ENCODE data around the gene MCC.

Gene MCC

DNA sequence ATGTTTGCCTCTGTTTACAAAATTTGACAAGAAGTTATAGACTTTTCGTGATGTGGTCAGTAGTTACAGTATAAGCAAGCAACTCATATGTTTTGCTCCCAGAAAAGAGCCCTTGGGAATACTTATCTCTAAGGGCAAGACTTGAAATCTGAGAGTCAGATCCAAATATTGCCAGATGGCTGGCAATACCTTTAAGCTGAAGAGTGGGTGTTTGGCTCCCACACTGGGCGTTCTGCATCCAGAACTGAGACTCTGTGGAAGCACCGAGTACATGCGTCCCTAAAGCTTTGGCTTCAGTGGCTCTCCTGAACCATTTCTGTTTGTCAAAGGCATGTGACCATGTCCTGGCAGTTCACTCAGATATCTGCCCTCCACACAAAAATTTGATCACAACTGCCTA lies 317.5 kb downstream of the MCC start:
- TF ChIP-seq SPI1 (IDR thresholded peaks at IDR 0.05; ENCODE audit: low read depth, low read length) (no peak), POLR2A (IDR thresholded peaks at IDR 0.05; ENCODE audit: low read depth, low read length) (no peak), TAF1 (IDR thresholded peaks at IDR 0.05; ENCODE audit: low read depth, low read length) (no peak), POU2F2 (IDR thresholded peaks at IDR 0.05; ENCODE audit: low read depth, low read length) (no peak), PAX5 (IDR thresholded peaks at IDR 0.05; ENCODE audit: insufficient read depth, low read length, severe bottlenecking) (no peak), POLR2AphosphoS5 (IDR thresholded peaks at IDR 0.05; ENCODE audit: low read depth, low read length) (no peak)
- FAIRE-seq: no peak
- DNase-seq (ENCODE audit: insufficient read length, low spot score): no peak

GRCh38 chr5:113169720-113170119 lies 318.5 kb downstream of the MCC start:
- no peak for DNase-seq (ENCODE audit: insufficient read length, low spot score)
- FAIRE-seq: no peak
- no peak for TF ChIP-seq TAF1 (IDR thresholded peaks at IDR 0.05; ENCODE audit: low read depth, low read length)
- no peak for TF ChIP-seq POLR2A (IDR thresholded peaks at IDR 0.05; ENCODE audit: low read depth, low read length)
- TF ChIP-seq PAX5 (IDR thresholded peaks at IDR 0.05; ENCODE audit: insufficient read depth, low read length, severe bottlenecking): no peak
- no peak for TF ChIP-seq POLR2AphosphoS5 (IDR thresholded peaks at IDR 0.05; ENCODE audit: low read depth, low read length)

DNA sequence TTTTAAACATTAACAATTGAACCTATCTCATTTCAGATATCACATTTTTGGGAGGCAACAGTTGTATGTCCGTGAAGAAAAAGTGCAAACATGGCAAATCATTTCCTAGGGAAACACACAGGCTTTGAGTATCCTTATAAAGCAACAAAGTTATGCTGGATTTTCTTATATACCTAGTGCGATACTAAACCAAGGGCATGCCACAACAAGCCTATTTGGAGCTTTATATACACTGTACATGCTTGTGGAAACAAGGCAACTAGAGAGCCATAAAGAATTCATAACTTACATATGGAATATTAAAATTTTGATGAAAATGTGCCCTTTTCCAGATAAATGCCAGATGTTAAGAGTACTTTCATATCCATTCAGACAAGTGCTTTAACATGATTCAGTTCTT lies 320.3 kb downstream of the MCC start:
- no peak for TF ChIP-seq POLR2AphosphoS5 (IDR thresholded peaks at IDR 0.05; ENCODE audit: low read depth, low read length)
- TF ChIP-seq TAF1 (IDR thresholded peaks at IDR 0.05; ENCODE audit: low read depth, low read length): no peak
- FAIRE-seq: no peak

GRCh38 chr5:113166852-113167366 lies 321.3 kb downstream of the MCC start:
- DNase-seq (ENCODE audit: insufficient read length, low spot score) (no peak), FAIRE-seq (no peak)
- TF ChIP-seq POLR2AphosphoS5 (IDR thresholded peaks at IDR 0.05; ENCODE audit: low read depth, low read length) (no peak), PAX5 (IDR thresholded peaks at IDR 0.05; ENCODE audit: insufficient read depth, low read length, severe bottlenecking) (no peak), POU2F2 (IDR thresholded peaks at IDR 0.05; ENCODE audit: low read depth, low read length) (no peak), POLR2A (IDR thresholded peaks at IDR 0.05; ENCODE audit: low read depth, low read length) (no peak), TAF1 (IDR thresholded peaks at IDR 0.05; ENCODE audit: low read depth, low read length) (no peak)

More for the DNA sequence above, 320.3 kb downstream of the MCC start:
- DNase-seq (ENCODE audit: insufficient read length, low spot score): no peak

- TF ChIP-seq POU2F2 (IDR thresholded peaks at IDR 0.05; ENCODE audit: low read depth, low read length) (no peak), POLR2AphosphoS5 (IDR thresholded peaks at IDR 0.05; ENCODE audit: low read depth, low read length) (no peak), SPI1 (IDR thresholded peaks at IDR 0.05; ENCODE audit: low read depth, low read length) (no peak), PAX5 (IDR thresholded peaks at IDR 0.05; ENCODE audit: insufficient read depth, low read length, severe bottlenecking) (no peak), POLR2A (IDR thresholded peaks at IDR 0.05; ENCODE audit: low read depth, low read length) (no peak), TAF1 (IDR thresholded peaks at IDR 0.05; ENCODE audit: low read depth, low read length) (no peak)
These were observed 322.0 kb downstream of the MCC start for GRCh38 chr5:113166261-113166660.

DNA sequence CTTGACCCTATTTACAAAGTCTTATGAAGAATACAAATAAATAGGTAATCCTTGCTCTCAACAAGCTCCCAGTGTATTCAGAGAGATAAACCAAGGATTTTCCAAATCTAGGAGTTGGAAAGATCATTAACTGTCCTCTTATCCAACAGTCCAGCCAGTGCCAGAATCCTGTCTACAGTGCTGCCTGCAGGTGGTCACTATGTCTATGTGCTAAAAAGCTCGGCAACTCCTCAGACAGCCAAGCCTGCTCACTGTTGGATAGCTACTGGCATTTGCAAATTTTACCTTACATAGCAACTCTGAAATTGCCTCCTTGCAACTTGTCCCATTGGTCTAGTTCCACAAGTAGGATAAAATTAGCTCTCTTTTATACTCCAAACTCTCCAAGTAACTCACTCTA lies 324.2 kb downstream of the MCC start:
- TF ChIP-seq POU2F2 (IDR thresholded peaks at IDR 0.05; ENCODE audit: low read depth, low read length) (no peak), TAF1 (IDR thresholded peaks at IDR 0.05; ENCODE audit: low read depth, low read length) (no peak), POLR2AphosphoS5 (IDR thresholded peaks at IDR 0.05; ENCODE audit: low read depth, low read length) (no peak), PAX5 (IDR thresholded peaks at IDR 0.05; ENCODE audit: insufficient read depth, low read length, severe bottlenecking) (no peak), SPI1 (IDR thresholded peaks at IDR 0.05; ENCODE audit: low read depth, low read length) (no peak), POLR2A (IDR thresholded peaks at IDR 0.05; ENCODE audit: low read depth, low read length) (no peak)
- no peak for FAIRE-seq
- DNase-seq (ENCODE audit: insufficient read length, low spot score): no peak

More at GRCh38 chr5:113166261-113166660, 322.0 kb downstream of the MCC start:
- no peak for DNase-seq (ENCODE audit: insufficient read length, low spot score)
- FAIRE-seq: no peak

DNA sequence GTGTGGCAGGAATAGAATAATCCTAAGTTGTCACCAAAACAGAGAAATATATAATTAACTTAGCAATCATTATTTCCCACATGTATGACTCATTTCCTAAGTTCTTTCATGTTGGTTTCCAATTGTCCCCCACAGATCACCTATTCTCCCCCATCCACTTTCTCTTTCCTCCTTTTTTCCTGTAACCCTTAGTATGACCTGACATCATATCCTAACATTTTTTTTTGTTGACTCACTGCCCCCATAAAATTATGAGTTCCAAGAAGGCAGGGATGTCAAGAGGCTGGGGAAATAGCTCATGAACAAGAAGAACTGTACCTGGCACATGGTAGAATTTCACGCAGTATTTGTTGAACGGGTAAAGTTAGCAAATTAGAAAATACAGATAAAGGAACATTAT lies 324.9 kb downstream of the MCC start:
- TF ChIP-seq POLR2A (IDR thresholded peaks at IDR 0.05; ENCODE audit: low read depth, low read length) (no peak), POU2F2 (IDR thresholded peaks at IDR 0.05; ENCODE audit: low read depth, low read length) (no peak), TAF1 (IDR thresholded peaks at IDR 0.05; ENCODE audit: low read depth, low read length) (no peak), PAX5 (IDR thresholded peaks at IDR 0.05; ENCODE audit: insufficient read depth, low read length, severe bottlenecking) (no peak), SPI1 (IDR thresholded peaks at IDR 0.05; ENCODE audit: low read depth, low read length) (no peak), POLR2AphosphoS5 (IDR thresholded peaks at IDR 0.05; ENCODE audit: low read depth, low read length) (no peak)
- FAIRE-seq (no peak), DNase-seq (ENCODE audit: insufficient read length, low spot score) (no peak)

GRCh38 chr5:113162770-113163169 lies 325.5 kb downstream of the MCC start:
- no peak for DNase-seq (ENCODE audit: insufficient read length, low spot score)
- no peak for TF ChIP-seq TAF1 (IDR thresholded peaks at IDR 0.05; ENCODE audit: low read depth, low read length)
- TF ChIP-seq SPI1 (IDR thresholded peaks at IDR 0.05; ENCODE audit: low read depth, low read length): no peak
- no peak for TF ChIP-seq PAX5 (IDR thresholded peaks at IDR 0.05; ENCODE audit: insufficient read depth, low read length, severe bottlenecking)
- no peak for TF ChIP-seq POU2F2 (IDR thresholded peaks at IDR 0.05; ENCODE audit: low read depth, low read length)
- no peak for TF ChIP-seq POLR2A (IDR thresholded peaks at IDR 0.05; ENCODE audit: low read depth, low read length)
- no peak for TF ChIP-seq POLR2AphosphoS5 (IDR thresholded peaks at IDR 0.05; ENCODE audit: low read depth, low read length)
- FAIRE-seq: no peak

- FAIRE-seq (no peak), DNase-seq (ENCODE audit: insufficient read length, low spot score) (no peak)
- TF ChIP-seq POU2F2 (IDR thresholded peaks at IDR 0.05; ENCODE audit: low read depth, low read length) (no peak), POLR2A (IDR thresholded peaks at IDR 0.05; ENCODE audit: low read depth, low read length) (no peak), SPI1 (IDR thresholded peaks at IDR 0.05; ENCODE audit: low read depth, low read length) (no peak), POLR2AphosphoS5 (IDR thresholded peaks at IDR 0.05; ENCODE audit: low read depth, low read length) (no peak), PAX5 (IDR thresholded peaks at IDR 0.05; ENCODE audit: insufficient read depth, low read length, severe bottlenecking) (no peak), TAF1 (IDR thresholded peaks at IDR 0.05; ENCODE audit: low read depth, low read length) (no peak)
These were observed 326.0 kb downstream of the MCC start for GRCh38 chr5:113162208-113162607.

- TF ChIP-seq POLR2A (IDR thresholded peaks at IDR 0.05; ENCODE audit: low read depth, low read length) (no peak), TAF1 (IDR thresholded peaks at IDR 0.05; ENCODE audit: low read depth, low read length) (no peak), POU2F2 (IDR thresholded peaks at IDR 0.05; ENCODE audit: low read depth, low read length) (no peak), POLR2AphosphoS5 (IDR thresholded peaks at IDR 0.05; ENCODE audit: low read depth, low read length) (no peak), SPI1 (IDR thresholded peaks at IDR 0.05; ENCODE audit: low read depth, low read length) (no peak), PAX5 (IDR thresholded peaks at IDR 0.05; ENCODE audit: insufficient read depth, low read length, severe bottlenecking) (no peak)
- no peak for DNase-seq (ENCODE audit: insufficient read length, low spot score)
- FAIRE-seq: no peak
These were observed 326.4 kb downstream of the MCC start for GRCh38 chr5:113161806-113162205.

Data from GM12891 (cell line).